HG02759 (cell line): ENCODE measurements around the gene OTOR.

Source experiments
- ATAC-seq: cut with Tn5 transposase; IDR thresholded peaks from one replicate; pipeline ENCODE4 v1.9.1; 2021; ENCODE audit warnings: mild to moderate bottlenecking, moderate library complexity; ENCODE audit not compliant: unreplicated experiment

The OTOR gene

DNA sequence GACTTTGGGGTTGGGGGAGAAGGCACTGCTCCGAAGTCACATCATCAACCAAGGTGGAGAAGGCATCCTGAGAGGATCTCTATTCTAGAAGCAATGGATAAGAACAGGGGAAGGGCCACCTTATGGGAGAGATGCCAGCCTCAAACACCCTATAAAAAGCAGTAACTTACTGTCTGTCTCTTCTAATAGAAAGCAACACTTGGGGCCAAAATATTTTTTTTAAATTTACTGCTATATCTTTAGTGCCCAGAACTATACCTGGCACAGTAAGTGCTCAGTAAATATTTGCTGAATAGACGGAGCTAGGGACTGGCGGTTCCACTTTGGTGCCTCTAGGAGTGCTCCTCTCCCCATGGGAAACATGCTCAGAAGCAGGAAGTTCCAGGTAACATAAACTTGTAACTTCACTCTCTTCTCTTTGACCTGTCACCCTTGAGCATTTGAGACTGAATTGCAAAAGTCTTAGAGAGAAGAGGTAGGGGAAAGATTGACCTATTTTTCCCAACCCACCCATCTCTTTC, 807 bp upstream of the OTOR start:
- no peak for ATAC-seq

DNA sequence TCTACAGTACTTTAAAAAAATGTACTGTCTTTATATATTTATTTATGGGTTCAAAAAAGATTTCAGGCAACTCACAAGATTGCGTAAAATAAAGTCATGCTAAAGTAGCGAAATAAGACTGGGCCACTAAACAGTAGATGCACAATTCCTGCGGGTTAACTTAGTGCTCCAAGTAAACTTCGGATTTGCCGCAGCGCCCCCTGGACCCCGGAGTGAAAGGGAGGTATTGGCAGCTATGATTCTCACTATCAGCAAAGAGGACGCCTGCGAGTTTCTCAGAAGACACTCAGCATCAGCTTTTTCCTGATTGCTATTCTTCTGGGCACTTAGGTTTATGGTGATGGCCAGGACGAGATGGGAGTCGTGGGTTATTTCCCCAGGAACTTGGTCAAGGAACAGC, 1.4 kb downstream of the OTOR start:
- no peak for ATAC-seq

DNA sequence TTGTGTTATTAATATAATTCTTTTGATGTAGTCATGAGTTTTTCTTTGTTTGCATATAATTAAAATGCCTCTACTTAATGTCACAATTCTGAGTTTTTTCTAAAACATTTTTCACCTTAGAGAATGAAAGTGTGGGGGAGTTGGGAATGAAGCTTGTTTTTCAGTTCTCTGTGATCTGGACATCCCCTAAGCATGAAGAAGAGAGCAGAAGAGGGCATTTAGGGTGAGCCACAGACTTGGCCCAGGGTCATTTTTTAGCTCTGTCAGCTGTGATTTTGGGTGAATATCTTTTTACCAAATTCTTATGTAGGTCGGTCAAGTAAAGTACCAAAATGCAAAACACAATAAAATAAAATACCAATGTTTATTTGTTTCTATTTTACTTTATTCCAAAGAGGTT, 3.9 kb downstream of the OTOR start:
- no peak for ATAC-seq

DNA sequence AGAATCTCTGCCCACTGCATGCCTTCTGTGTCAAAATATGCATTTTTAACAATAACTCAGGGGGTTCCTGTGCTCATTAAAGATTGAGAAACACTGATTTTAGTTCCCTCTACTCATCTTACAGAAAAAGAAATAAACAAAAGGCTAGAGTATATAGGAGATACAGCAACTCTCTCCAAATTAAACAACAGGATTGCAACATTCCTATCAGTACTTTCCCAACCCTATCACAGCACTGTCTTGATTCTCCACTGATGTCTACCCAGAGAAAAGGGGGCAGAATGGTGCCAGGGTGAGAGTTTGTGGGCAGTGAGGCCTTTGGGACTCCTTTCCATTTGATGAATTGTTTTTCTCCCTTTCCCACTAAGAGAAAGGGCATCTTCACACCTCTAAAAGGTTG, 4.7 kb downstream of the OTOR start:
- ATAC-seq: no peak

DNA sequence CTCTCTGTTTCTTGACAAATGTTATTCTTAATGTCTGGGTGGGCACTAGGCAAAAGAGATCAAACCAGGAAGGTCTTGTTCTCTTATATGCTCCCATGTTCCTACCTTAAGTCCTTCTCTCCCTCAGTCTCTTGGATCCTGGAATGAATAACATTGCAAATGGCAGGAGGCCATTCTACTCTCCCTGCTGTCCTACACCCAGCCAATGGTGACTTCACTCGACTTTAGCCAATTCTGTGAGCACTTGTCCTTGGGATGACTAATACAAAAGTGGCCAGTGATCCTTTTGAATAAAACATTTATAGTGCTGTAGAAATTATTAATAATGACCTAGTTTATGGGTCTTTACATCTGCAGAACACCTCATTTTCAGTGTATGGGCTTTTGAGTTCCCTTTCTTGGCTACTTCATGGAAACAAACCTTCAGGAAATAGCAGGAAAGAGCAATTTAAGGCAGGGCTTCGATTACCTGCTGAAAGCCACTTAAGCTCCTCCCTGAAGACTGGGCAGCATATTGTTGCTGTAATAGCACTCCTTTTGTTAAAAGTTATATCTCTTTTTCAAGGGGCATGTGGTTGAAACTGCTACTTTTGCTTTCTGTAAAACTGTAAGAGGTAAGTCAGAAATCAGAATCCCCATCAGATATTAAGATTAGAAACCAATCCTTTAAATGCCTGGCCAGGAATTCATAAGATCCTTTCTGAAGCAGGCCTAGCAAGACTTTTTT, 10.5 kb downstream of the OTOR start:
- no peak for ATAC-seq

DNA sequence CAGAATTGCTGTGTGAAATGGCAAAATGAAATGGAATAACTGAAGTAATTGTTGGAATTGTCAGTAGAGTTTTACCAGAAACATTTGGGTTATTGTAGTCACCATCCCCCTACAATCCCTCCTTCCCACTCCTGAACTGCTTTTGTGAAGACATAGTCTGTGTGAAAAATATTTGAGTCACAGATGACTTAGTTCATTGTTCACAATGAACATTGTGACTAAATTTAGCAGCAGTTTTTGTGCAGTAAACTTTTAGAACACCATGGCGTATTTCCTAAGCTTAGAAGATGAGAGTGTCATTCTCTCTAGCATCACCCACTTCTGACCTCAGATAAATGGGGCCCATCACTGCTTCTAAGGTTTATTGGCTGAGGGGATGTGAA, 11.0 kb downstream of the OTOR start:
- ATAC-seq: no peak

DNA sequence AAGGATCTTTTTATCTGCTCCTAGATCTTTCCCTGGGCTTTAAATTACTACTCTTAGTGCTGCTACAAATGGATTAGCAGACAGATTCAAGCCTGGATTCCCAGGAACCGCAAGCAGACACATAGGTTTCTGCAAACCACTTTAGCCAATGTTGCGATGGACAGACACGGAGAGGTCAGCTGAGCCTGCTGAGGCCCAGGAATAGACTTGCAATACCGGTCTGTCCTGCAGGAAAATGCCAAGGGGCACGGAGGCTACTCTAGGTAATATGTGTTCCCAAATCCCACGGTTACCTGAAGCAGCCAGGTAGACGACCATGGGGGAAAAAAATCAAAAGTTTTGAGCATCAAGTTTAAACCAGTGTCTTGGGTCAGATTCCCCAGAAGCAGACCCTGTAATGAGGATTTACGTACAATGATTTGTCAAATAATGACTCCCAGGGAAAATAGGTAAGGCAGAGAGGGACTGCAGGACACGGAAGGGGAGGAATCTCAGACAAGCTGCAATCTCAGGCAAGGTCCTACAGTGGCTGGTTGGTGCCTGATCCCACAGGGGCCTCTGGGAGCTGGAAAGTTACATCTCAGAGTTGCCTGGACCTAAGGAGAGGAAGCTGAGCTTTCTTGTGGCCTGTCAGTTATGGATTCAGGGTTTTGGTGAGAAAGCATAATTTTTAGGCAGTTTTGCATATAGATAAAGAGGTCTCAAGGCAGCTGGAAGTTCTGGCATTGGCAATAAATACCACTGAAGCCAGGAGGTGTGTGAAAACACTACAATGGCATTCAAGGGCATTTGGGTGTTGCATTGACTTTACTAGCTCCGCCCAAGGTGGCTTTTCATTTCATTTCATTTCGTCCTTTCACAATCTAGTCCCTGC, 12.5 kb downstream of the OTOR start:
- ATAC-seq: no peak

DNA sequence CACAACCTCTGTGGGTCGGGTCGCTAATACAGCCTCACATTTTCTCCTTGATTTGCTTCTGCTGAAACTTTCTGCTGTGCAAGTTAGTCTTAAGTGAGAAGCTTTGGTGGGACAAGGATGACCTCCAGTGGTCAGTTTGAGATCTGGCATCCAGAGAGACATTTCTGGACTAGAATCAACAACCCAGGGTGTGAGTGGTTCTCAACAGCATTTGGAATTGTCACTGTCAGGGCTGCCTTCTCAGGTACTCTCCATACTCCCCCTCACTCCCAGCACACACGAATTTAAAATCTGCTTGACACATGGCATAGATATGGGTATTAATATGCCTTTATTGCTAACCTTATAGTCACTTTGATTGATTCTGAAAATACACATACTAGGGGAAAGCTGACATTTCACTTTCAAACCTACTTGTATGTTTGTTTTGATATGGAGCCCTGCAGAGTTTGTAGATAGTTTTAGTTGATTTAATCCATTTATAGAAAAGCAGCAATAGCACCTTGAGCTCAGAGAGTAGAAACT, 13.2 kb downstream of the OTOR start:
- peak; percentile 75 for ATAC-seq

DNA sequence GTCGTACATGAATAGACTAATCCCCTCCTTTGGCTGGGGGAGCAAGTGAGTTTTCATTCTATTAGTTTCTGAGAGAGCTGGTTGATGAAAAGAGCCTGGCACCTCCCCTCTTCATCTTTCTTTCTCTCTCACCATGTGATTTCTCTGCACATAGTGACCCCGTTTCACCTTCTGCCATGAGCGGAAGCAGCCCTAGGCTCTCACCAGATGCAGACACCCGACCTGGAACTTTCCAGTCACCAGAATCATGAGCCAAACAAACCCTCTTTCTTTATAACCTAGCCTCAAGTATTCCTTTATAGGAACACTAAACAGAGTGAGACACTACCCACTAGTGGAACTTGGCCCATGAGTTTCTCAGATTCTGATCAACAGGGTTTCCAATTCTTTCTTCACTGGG, 16.4 kb downstream of the OTOR start:
- ATAC-seq: no peak

DNA sequence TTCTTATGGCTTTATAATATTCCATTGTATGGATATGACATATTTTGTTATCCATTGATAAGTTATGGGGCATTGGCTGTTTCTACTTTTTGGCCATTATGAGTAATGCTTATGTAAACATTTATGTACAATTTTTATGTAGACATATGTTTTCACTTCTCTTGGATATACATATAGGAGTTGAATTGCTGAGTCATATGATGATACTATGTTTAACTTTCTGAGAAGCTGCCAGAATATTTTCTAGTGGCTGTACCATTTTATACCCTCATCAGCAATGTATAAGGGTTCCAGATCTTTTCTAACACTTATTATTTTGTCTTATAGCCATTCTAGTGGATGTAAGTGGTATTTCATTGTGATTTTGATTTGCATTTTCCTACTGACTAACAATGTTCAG, 23.1 kb downstream of the OTOR start:
- ATAC-seq: no peak

DNA sequence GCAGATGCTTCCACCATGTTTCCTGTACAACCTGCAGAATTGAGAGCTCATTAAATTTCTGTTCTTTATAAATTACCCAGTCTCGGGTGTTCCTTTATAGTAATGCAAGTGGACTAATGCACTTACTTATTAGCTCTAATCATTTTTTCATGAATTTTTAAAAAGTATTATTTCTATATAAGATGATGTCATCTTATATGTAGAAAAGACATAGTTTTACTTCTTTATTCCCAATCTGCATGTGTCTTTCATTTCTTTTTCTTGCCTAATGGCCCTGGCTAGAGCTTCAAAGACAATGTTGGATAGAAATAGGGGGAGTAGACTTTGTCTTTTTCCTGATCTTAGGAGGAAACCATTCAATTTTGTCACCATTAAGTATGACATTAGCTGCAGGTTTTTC, 27.8 kb downstream of the OTOR start:
- no peak for ATAC-seq

DNA sequence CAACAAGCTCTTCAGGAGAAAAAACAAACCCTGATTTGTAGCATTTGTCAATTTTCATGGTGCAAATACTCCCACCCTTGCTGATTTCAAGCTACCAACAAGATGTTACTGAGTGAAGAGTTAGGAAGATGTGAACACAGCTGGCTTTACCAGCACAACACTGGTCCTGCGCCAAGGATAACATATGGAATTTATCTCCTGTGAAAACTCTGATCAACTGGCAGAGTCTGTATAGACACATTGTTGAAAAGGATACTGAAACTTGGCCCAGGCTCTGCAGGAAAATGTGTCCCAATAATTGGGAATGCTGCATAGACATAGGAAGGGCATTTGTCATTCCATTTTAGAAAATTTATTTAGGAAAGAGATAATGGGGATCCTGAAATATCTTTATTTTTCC, 29.0 kb downstream of the OTOR start:
- no peak for ATAC-seq

DNA sequence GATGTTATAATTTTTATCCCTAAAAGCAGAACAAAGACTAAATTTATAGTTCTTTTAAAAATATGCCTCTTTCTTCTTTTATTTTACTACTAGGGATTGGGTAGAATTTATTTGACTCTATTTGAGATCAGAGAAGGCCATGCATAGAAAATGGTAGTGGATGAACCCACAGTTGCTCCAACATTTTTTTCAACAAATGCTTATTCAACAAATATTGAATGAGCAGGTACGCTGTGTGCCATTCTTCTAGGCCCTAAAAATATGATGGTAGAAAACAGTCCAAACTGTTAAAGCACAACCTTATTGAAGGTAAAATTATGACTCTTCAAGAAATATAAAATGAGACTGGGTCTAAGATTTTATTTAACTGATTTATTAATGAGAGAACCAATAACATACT, 30.0 kb downstream of the OTOR start:
- ATAC-seq: no peak

DNA sequence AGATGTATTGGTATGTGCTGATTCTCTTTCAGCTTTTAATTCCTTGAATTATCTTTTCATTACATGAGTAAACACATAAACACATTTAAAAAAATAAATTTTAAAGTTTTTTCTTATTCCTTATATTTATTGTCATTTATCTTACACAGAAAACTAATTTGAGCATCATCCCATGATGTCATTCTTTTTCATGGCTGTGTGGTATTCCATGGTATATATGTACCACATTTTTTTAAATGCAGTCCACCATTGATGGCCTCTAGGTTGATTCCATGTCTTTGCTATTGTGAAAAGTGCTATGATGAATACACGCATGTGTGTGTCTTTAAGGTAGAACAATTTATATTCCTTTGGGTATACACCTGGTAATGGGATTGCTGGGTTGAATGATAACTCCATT, 33.3 kb downstream of the OTOR start:
- ATAC-seq: no peak

DNA sequence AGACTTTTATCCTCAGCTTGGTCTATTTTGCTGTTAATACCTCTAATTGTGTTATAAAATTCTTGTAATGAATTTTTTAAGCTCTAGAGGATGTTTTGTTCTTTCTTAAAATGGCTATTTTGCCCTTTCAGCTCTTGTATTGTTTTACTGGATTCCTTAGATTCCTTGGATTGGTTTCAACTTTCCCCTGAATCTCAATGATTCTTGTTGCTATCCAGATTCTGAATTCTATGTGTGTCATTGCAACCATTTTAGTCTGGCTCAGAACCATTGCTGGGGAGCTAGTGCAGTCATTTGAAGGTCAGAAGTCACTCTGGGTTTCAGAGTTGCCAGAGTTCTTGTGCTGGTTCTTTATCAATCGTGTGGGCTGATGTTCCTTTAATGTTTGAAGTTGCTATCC, 37.1 kb downstream of the OTOR start:
- no peak for ATAC-seq
